HepG2 (cell line): Measurements from ENCODE around the gene TMED6. TPM values are rescaled to one million over a fixed set of nuclear protein-coding genes. Genes with fewer than 3 reads are reported as not detected.

Experiments
- KAT7 ChIP-seq: IDR thresholded peaks from 2 replicates; pipeline ENCODE4 v1.6.1; 2018; ENCODE audit warnings: borderline replicate concordance, missing compliant biosample characterization
- KDM4B ChIP-seq: sonication (generic); formaldehyde crosslinking; IDR thresholded peaks from 2 replicates; pipeline ENCODE4 v1.4.0; 2020; ENCODE audit warnings: missing genetic modification reagents
- KLF13 ChIP-seq: sonication (generic); formaldehyde crosslinking; IDR thresholded peaks from 2 replicates; pipeline ENCODE4 v1.4.0; 2020; ENCODE audit warnings: mild to moderate bottlenecking, missing genetic modification reagents
- NFRKB ChIP-seq: fragments of 450-650 bp; IDR thresholded peaks from 2 replicates; pipeline ENCODE4 v1.6.1; 2017
- ONECUT2 ChIP-seq: sonication (generic); formaldehyde crosslinking; IDR thresholded peaks from 2 replicates; pipeline ENCODE4 v1.4.0; 2020; ENCODE audit warnings: missing genetic modification reagents
- POLR2AphosphoS2 ChIP-seq: IDR thresholded peaks from 2 replicates; pipeline ENCODE4 v1.6.1; 2011; ENCODE audit warnings: low read depth, low read length, improper control_type of control experiment
- SIX1 ChIP-seq: sonication (generic); formaldehyde crosslinking; IDR thresholded peaks from 2 replicates; pipeline ENCODE4 v1.4.0; 2020; ENCODE audit warnings: missing genetic modification reagents, borderline replicate concordance
- SMAD3 ChIP-seq: sonication (generic); formaldehyde crosslinking; IDR thresholded peaks from 2 replicates; pipeline ENCODE4 v1.4.0; 2020; ENCODE audit warnings: missing genetic modification reagents
- SOX6 ChIP-seq, 2 experiments: fragments of 450-650 bp in 1 of 2; sonication (generic) in 1 of 2; formaldehyde crosslinking in 1 of 2; IDR thresholded peaks; 2 replicates each; pipeline versions ENCODE4 v1.4.0 to v1.6.1; 2017 to 2020; ENCODE audit warnings: antibody characterized with exemption in 1 of 2, mild to moderate bottlenecking in 1 of 2, missing genetic modification reagents in 1 of 2
- SRSF1 ChIP-seq: fragments of 200-400 bp; formaldehyde crosslinking; optimal IDR thresholded peaks from 2 replicates; pipeline ENCODE3; 2017; ENCODE audit warnings: mild to moderate bottlenecking, low read depth, low read length, moderate library complexity
- YEATS4 ChIP-seq: sonication (generic); formaldehyde crosslinking; IDR thresholded peaks from 2 replicates; pipeline ENCODE4 v1.4.0; 2020; ENCODE audit warnings: missing genetic modification reagents, borderline replicate concordance
- ZBTB2 ChIP-seq: sonication (generic); formaldehyde crosslinking; IDR thresholded peaks from 2 replicates; pipeline ENCODE4 v1.8.0; 2022; ENCODE audit warnings: low read depth, missing genetic modification reagents
- ZFP37 ChIP-seq: sonication (generic); formaldehyde crosslinking; IDR thresholded peaks from 2 replicates; pipeline ENCODE4 v1.4.0; 2020; ENCODE audit warnings: missing genetic modification reagents, borderline replicate concordance
- ZNF264 ChIP-seq: sonication (generic); formaldehyde crosslinking; IDR thresholded peaks from 2 replicates; pipeline ENCODE4 v1.4.0; 2020; ENCODE audit warnings: missing genetic modification reagents
- ZNF414 ChIP-seq: sonication (generic); formaldehyde crosslinking; IDR thresholded peaks from 2 replicates; pipeline ENCODE4 v1.5.0; 2020; ENCODE audit warnings: missing genetic modification reagents
- ZNF639 ChIP-seq: conservative IDR thresholded peaks from 2 replicates; pipeline ENCODE4 v1.6.1; 2018; ENCODE audit warnings: missing genetic modification reagents
- ZNF768 ChIP-seq: sonication (generic); formaldehyde crosslinking; IDR thresholded peaks from 2 replicates; pipeline ENCODE4 v1.4.0; 2020; ENCODE audit warnings: missing genetic modification reagents
- polyA plus RNA-seq, 8 experiments: library from polyadenylated mRNA; depleted of rRNA in 3 of 8; stranded (reverse) in 7 of 8; unstranded in 1 of 8; fragments of >200 nt; fragmentation: Illumina TruSeq in 4 of 8; extraction: Trizol in 4 of 8; gene quantifications; 2 replicates each; pipeline versions ENCODE4 v1.2.1 to v1.2.3, GENCODE V29; 2011 to 2016; ENCODE audit warnings: low read depth in 4 of 8, missing spikeins in 1 of 8, mixed read lengths in 1 of 8; ENCODE audit not compliant: insufficient read depth in 1 of 8
- total RNA-seq, 5 experiments: library from RNA; depleted of rRNA; stranded (reverse); fragments of >200 nt; fragmentation: Illumina TruSeq; extraction: Trizol; gene quantifications; 2 replicates each; pipeline ENCODE4 v1.2.3, GENCODE V29; 2016; ENCODE audit warnings: low read depth in 1 of 5
- TF ChIP-seq, protein P1 (sequence below), 2 experiments: IDR thresholded peaks; 2 replicates each; pipeline ENCODE4 v1.6.1; 2011 to 2012; ENCODE audit warnings: low read length in 2 of 2, borderline replicate concordance in 1 of 2, low read depth in 1 of 2, mild to moderate bottlenecking in 1 of 2, moderate library complexity in 1 of 2
- TF ChIP-seq, protein P2 (sequence below): sonication (generic); formaldehyde crosslinking; IDR thresholded peaks from 2 replicates; pipeline ENCODE4 v1.4.0; 2020; ENCODE audit warnings: missing genetic modification reagents

TMED6 gene
- total and polyA plus RNA-seq, 2 of the 13 experiments (the other 11 are each of a cell fraction or from before 2014, with no cell fraction given), result 9.8 to 14.4 TPM

GRCh38 chr16:69330286-69331109 lies 21.1 kb downstream of the TMED6 start, which contains the start of gene PDF (continued):
- 0 out of 2 replicates have a peak, but pooled peaks have one; percentile 35 for TF ChIP-seq SMAD3 (CRISPR knock-in tag)
- TF ChIP-seq KLF13 (CRISPR knock-in tag), result peak; percentile 94; the same call in 1 of the 2 replicates
- TF ChIP-seq NFRKB, result no peak
- peak; percentile 85 for TF ChIP-seq ZFP37 (CRISPR knock-in tag)
- TF ChIP-seq SIX1 (CRISPR knock-in tag), result no peak
- TF ChIP-seq KDM4B (CRISPR knock-in tag), result peak; percentile 93
- peak; percentile 94; the same call in 1 of the 2 replicates for TF ChIP-seq KAT7 (CRISPR knock-in tag)
- TF ChIP-seq, protein P1, sequence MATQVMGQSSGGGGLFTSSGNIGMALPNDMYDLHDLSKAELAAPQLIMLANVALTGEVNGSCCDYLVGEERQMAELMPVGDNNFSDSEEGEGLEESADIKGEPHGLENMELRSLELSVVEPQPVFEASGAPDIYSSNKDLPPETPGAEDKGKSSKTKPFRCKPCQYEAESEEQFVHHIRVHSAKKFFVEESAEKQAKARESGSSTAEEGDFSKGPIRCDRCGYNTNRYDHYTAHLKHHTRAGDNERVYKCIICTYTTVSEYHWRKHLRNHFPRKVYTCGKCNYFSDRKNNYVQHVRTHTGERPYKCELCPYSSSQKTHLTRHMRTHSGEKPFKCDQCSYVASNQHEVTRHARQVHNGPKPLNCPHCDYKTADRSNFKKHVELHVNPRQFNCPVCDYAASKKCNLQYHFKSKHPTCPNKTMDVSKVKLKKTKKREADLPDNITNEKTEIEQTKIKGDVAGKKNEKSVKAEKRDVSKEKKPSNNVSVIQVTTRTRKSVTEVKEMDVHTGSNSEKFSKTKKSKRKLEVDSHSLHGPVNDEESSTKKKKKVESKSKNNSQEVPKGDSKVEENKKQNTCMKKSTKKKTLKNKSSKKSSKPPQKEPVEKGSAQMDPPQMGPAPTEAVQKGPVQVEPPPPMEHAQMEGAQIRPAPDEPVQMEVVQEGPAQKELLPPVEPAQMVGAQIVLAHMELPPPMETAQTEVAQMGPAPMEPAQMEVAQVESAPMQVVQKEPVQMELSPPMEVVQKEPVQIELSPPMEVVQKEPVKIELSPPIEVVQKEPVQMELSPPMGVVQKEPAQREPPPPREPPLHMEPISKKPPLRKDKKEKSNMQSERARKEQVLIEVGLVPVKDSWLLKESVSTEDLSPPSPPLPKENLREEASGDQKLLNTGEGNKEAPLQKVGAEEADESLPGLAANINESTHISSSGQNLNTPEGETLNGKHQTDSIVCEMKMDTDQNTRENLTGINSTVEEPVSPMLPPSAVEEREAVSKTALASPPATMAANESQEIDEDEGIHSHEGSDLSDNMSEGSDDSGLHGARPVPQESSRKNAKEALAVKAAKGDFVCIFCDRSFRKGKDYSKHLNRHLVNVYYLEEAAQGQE (IDR thresholded peaks at IDR 0.05; ENCODE audit: borderline replicate concordance in 1 of 2, low read depth in 1 of 2, low read length in 2 of 2), result peak in 1 of 2 experiments; percentile 55; a peak in 1 of 4 replicates
- TF ChIP-seq ZBTB2, result peak; percentile 90
- TF ChIP-seq ZNF768, result peak; percentile 77; the same call in 1 of the 2 replicates
- TF ChIP-seq YEATS4 (CRISPR knock-in tag), result peak; percentile 95
- TF ChIP-seq SOX6 (IDR thresholded peaks at IDR 0.05), result no peak
- peak; percentile 73 for TF ChIP-seq SOX6 (CRISPR knock-in tag; IDR thresholded peaks at IDR 0.05)
- TF ChIP-seq ONECUT2 (CRISPR knock-in tag), result no peak; the same call in 1 of the 2 replicates
- TF ChIP-seq SRSF1, result no peak
- TF ChIP-seq ZNF414 (CRISPR knock-in tag), result peak; percentile 63; the same call in 1 of the 2 replicates
- no peak for TF ChIP-seq POLR2AphosphoS2
- TF ChIP-seq ZNF264 (CRISPR knock-in tag), result peak; percentile 73
- TF ChIP-seq, protein P2, sequence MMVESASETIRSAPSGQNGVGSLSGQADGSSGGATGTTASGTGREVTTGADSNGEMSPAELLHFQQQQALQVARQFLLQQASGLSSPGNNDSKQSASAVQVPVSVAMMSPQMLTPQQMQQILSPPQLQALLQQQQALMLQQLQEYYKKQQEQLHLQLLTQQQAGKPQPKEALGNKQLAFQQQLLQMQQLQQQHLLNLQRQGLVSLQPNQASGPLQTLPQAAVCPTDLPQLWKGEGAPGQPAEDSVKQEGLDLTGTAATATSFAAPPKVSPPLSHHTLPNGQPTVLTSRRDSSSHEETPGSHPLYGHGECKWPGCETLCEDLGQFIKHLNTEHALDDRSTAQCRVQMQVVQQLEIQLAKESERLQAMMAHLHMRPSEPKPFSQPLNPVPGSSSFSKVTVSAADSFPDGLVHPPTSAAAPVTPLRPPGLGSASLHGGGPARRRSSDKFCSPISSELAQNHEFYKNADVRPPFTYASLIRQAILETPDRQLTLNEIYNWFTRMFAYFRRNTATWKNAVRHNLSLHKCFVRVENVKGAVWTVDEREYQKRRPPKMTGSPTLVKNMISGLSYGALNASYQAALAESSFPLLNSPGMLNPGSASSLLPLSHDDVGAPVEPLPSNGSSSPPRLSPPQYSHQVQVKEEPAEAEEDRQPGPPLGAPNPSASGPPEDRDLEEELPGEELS (CRISPR knock-in tag), result peak; percentile 73; the same call in 1 of the 2 replicates
- TF ChIP-seq ZNF639, result peak; percentile 95
